DMS79 (cell line): ENCODE results near the gene ETS1.

Experiments used
- DNase-seq: peaks from one replicate; lab custom pipeline; 2025; lab: John Stamatoyannopoulos, UW

ETS1 gene

GRCh38 chr11:128535468-128536457 lies 51.6 kb downstream of the ETS1 start:
- DNase-seq: no peak

- no peak for DNase-seq
These were observed 53.9 kb downstream of the ETS1 start for GRCh38 chr11:128533472-128533871.

DNA sequence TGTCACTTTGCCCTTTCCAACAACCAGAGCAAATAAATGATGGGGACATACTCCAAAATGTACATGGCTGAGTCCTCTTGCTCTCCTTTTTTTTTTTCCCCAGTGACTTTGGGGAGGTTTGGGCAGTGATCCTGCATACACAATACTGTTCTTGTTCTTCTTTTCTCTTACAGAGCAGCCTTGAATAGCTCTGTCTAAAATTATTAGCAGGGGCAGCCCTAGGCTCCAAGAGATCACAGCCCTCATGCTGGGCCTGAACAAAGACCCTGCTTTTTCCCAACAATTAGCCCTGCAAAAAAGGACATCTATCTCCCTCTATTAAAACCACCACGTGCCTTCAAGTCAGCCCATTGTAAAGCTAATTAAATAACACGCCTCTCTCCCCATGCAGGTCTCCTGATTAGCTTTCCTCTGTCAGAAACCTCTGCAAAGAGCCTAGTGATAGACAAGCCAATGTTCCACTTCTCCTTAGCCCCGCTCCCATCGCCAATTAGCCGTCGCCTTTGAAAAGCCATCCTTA lies 54.7 kb downstream of the ETS1 start:
- DNase-seq: no peak

DNA sequence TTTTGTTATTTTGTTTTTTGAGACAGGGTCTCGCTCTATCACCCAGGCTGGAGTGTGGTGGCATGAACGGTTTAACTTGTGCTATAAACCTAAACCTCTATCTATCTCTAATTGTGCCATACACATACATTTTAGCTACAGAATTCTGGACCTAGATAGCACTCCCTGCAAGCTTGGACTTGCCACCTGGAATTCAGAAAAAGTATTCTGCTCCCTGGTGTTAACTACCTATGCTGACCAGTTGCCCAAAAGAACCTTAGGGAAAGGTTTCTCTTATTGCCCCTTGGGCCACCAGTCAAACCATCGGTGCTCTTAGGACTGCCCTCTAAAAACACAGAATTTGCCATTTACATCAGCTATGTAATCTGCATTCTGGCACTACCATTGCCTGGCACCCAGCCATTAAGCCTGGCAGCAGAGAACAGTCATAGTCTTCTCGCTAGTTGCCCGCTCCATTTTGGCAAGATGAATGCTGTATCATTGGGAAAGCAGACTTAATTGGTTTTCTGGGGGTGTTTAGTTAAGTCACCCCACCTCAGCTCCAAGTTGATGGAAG lies 55.3 kb downstream of the ETS1 start:
- no peak for DNase-seq

DNA sequence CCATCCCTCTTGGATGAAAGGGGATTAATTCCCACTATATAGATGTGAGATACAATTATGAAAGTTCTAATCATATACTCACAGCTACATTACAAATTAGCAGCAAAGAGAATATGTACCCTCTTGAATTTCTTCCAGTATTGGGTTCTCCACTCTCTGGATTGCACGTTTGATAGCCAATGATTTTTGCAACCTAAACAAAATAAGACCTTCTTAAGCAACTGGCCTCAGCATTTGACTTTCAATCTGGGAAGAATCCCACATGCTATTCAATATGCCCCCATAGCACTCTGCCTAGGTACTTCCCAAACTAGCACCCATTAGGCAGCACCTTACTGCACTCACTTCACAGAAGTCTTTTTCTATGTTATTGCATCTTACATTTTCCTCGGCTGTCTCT lies 55.8 kb downstream of the ETS1 start:
- DNase-seq: no peak

- no peak for DNase-seq
These were observed 57.0 kb downstream of the ETS1 start for GRCh38 chr11:128530118-128531074.

GRCh38 chr11:128528294-128528693 lies 59.1 kb downstream of the ETS1 start:
- DNase-seq: no peak

DNA sequence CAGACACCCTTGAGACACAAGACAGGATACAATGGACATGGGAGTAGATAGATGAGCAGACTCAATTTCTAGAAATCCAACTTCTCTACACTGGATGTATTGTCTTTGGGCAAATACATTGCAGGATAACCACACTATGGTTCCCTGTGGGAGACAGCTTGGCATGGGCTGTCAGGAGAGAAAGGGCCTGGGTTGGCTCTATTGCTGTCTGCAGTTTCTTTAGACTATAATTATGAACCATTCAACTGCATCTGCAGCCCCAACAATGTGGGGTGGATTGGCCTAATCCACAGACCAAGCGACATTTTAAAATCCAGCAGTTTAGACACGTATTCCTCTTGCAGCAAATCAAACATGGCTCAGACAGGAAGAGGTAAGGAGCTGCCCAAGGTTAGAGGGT lies 60.3 kb downstream of the ETS1 start:
- DNase-seq: no peak

DNA sequence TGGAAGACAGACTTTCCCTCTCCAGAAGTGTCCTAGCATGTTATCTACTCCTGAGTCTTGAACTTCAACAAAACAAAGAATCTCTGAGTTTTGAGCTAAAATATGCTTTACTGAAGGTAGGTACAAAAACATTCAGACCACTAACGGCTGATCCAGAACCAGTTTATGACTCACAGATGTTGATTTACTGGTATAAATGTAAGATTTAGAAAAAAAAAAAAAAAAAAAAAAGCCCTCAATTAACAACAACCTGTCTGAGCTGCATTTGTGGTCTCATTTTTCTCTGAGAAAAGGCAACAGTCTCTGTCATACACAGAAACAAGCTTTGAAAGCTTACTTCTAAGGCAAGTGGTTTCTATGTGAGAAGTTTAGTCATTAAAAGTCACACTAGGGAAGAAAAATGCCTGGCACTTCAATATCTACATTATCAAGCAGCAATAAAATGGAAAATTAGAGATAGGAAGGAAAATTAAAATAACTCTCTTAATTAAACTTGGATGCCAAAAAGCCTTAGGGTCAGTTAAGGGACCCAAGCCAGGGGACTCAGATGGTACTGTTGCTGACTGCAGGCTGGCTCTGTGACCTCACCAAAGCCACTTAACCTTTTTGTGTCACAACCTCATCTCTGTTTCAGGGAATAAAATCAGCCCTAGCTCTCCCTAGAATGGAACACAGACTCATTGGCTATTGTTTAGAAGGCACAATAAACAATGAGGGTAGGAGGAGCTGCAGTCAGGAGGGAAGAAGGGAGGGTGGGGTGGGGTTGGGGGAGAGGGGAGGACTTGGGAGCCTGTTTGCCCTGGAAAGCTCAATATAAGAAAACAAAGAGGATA lies 61.7 kb downstream of the ETS1 start:
- no peak for DNase-seq

GRCh38 chr11:128524172-128524571 lies 63.2 kb downstream of the ETS1 start:
- DNase-seq: no peak

DNA sequence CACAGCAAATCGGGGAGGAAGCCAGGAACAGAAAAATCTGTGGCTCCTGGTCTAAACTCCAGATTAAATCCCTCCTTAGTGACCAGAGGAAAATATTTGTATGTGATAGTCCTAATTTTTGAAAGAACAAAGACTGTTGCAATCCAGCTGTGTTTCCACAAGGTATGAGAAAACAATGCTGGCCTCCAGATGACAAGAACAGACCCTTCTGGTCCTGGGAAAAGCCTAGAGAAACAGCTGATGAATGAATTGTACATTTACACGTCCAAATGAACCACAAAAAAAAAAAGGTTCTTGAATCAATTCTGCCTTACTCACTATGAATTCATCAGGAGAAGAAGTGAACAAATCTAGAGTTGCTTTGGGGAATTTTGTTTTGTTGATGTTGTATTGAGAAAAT lies 63.7 kb downstream of the ETS1 start:
- no peak for DNase-seq

DNA sequence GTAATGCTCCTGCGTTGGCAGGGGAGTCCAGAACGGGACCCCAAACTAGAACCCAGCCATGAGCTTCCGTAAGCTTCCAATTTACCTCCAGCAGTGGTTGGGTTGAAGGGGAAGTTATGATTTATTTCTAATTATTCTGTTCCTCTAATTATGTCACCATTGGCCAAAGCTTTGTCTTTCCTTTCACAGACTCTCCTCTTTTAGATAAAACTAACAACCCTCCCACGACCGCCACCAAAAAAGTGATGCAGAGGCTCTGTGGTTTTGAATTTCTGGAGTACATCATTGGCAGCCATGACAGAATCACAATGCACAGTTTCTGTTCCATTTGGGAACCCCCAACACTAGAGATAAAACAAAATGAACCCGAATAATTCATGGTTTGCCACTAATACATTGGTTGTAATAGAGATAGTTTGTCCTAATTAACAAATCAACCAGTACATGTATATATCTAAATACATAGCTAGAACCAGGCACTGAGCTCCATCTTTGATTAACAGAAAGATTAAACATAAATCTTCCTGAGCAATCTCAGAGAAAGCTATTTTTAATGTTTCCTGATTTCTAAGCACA lies 64.3 kb downstream of the ETS1 start:
- no peak for DNase-seq

DNA sequence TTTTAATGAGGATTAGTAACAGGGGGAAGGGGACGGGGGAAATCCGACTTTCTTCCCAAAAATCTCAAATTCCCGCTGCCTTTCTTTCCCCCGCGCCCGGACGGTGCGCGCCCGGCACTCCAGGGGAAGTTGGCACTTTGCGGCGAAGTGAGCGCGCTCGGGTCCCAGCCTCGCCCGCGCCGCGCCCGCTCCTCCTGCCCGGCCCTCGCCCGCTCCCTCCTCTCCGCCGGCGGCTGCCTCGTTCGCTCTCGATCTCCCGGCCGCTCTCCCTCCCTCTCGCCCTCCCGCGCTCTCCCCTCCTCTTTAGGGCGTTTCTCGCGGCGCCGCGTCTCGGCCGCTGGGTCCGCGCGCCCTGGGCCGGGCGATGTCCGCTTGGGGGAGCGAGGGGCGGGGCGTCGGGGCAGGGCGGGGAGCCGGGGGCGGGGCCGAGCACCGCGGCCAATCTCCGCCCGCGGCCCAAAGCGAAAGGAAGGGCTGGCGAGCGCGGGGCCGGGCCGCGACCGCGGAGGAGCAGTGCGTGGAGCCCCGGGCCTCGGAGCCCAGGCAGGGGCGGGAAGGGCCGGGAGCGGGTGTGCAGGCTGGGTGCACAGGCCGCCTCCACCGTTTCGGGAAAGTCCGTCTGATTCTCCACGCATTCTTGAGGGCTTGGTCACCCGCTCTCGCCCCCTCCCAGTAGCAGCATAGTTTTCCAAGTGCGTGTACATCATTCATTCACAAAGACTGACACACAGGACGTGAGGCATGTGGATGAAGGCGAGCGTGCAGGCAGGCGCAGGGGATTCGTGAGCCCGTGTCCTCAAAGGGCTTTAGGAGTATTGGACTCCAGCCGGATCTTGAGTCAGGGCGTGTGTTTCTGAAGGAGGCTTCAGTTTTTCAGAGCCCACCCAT lies 65.1 kb downstream of the ETS1 start:
- DNase-seq: peak; percentile 90

- DNase-seq: no peak
These were observed 65.7 kb downstream of the ETS1 start for GRCh38 chr11:128521682-128522054.

DNA sequence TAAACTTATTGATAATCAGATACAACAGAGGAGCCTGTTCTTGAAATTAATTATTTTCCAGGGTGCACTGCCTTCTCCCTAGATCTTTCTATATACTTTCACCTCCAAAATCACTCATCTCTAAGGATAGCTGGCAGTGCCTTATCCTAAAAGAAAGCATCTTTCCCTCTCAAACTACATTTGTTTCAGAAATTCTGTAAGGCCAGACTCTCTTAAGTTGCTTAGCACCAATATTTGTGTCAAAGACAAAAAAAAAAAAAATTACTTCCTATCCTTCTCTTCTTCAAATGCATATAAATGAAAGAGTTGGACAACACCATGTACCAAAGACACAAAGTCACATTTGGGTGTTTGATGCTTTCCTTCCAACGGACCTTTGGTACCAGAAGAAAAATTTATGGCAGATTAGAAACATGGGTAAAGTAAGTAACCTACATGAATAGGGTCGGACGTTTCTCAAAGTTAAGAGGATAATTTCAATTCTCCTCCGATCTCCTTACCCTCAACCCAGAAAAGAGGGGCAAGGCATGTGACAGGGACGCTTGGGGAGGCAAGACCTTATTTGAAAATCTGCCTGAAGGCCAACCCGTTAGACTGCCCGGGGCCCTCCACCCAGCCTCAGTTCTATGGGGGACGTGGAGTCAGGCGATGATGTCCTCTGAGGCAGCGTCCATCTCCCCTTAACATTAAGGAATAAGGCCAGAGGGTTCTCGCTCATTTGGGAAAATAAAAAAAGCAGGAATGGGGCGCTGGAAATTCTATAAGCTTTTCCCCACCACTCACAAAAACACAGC lies 66.3 kb downstream of the ETS1 start:
- no peak for DNase-seq

GRCh38 chr11:128520206-128520887 lies 67.0 kb downstream of the ETS1 start:
- no peak for DNase-seq

- DNase-seq: no peak
These were observed 68.0 kb downstream of the ETS1 start for GRCh38 chr11:128519338-128519737.

DNA sequence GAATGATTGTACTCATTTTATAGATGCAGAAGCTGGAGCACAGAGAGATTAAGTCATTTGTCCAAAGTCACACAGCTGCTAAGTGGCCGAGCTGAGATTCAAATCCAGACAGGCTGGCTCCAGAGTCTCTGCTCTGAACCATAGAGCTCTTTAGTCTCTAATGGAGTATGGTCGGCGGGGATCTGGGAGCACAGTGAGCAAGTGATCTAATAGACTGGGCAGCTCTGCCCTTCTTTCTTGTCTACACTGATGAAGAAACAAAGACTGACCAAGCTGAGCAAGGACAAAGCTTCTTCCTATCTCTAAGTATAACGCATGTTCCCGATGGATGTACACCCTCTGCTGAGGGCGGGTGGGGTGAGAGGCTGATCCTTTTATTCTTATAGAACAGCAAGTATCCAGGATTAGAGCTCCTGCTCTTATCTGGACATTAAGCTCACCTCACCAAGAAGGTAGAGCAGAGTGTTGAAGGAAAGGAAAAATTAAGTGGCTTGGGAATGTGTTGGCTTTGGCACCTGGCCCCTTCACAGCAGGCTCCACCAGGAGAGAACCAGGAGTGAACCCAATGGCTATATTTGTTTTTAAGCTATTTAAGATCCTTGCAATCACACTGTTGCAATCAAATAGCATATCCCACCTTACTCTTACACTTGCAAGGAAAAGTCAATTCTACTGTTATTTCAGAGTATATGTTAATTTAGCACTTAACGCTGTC lies 68.7 kb downstream of the ETS1 start:
- DNase-seq: no peak
